Ovary (tissue), 3 donors: Measurements from ENCODE around the gene QSOX1.

Experiments
- POLR2A ChIP-seq: fragments of 450-650 bp; IDR thresholded peaks from one replicate; pipeline ENCODE4 v1.6.1; 2017; ENCODE audit warnings: antibody characterized with exemption, mild to moderate bottlenecking, moderate library complexity
- TF ChIP-seq, protein P1 (sequence below), 3 donors: fragments of 450-650 bp in 2 of 3; fragments of 200-600 bp in 1 of 3; IDR thresholded peaks; one replicate each; pipeline versions ENCODE4 v1.5.1 to v1.8.0; 2016 to 2022; ENCODE audit warnings: antibody characterized with exemption in 3 of 3, mild to moderate bottlenecking in 1 of 3
- donor health status: DM: no; HTN: no; CAD: no.

DNA sequence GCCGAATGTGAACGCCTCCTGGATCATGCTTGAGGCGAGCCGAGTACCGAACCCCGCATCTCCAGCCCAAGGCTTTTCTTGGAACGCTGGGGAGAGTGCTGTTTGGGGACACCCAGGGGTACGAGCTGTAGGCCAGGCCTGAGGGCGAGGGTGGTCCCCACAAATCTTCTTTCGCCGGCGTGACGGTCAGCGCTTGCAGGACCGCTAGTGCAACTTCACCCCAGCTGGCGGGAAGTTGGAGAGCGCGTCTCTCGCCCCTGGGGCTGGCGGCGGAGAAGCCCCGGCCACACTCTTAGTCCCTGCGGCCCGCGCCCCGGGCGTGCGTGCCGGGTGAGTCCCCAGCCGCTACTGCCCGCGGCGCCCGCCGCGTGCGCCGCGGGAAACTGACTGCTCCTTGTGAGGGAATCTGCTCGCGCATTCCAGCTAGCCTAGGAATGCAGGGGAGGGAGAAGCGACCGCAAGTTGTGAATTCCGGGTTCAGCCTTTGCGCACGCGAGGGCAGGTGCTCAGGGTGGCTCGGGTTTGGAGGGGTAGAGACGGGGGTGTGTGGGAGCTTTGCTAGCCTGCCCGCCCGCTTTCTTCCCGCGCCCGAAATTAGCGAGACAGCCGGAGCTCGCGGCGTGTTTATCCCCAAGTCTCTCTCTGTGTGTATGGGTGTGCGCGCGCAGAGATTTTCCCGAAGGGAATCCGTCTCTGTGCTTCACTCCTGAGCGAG, 76.3 kb downstream of the QSOX1 start:
- TF ChIP-seq, protein P1, sequence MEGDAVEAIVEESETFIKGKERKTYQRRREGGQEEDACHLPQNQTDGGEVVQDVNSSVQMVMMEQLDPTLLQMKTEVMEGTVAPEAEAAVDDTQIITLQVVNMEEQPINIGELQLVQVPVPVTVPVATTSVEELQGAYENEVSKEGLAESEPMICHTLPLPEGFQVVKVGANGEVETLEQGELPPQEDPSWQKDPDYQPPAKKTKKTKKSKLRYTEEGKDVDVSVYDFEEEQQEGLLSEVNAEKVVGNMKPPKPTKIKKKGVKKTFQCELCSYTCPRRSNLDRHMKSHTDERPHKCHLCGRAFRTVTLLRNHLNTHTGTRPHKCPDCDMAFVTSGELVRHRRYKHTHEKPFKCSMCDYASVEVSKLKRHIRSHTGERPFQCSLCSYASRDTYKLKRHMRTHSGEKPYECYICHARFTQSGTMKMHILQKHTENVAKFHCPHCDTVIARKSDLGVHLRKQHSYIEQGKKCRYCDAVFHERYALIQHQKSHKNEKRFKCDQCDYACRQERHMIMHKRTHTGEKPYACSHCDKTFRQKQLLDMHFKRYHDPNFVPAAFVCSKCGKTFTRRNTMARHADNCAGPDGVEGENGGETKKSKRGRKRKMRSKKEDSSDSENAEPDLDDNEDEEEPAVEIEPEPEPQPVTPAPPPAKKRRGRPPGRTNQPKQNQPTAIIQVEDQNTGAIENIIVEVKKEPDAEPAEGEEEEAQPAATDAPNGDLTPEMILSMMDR (IDR thresholded peaks at IDR 0.05), result no peak
- no peak for TF ChIP-seq POLR2A
